GM12874 (cell line): ENCODE measurements around the gene CAMK2D.
A peak's percentile ranks its signal among the peaks of the same experiment; 100 is the strongest.

ENCODE experiments used
- TF ChIP-seq, protein P1 (sequence below): IDR thresholded peaks from 2 replicates; pipeline ENCODE4 v1.5.1; 2011; ENCODE audit warnings: low read depth, mild to moderate bottlenecking, control low read depth, low read length, moderate library complexity; ENCODE audit not compliant: insufficient read depth

Gene CAMK2D

GRCh38 chr4:113691676-113692075 lies 69.9 kb downstream of the CAMK2D start:
- TF ChIP-seq, protein P1, sequence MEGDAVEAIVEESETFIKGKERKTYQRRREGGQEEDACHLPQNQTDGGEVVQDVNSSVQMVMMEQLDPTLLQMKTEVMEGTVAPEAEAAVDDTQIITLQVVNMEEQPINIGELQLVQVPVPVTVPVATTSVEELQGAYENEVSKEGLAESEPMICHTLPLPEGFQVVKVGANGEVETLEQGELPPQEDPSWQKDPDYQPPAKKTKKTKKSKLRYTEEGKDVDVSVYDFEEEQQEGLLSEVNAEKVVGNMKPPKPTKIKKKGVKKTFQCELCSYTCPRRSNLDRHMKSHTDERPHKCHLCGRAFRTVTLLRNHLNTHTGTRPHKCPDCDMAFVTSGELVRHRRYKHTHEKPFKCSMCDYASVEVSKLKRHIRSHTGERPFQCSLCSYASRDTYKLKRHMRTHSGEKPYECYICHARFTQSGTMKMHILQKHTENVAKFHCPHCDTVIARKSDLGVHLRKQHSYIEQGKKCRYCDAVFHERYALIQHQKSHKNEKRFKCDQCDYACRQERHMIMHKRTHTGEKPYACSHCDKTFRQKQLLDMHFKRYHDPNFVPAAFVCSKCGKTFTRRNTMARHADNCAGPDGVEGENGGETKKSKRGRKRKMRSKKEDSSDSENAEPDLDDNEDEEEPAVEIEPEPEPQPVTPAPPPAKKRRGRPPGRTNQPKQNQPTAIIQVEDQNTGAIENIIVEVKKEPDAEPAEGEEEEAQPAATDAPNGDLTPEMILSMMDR = no peak

DNA sequence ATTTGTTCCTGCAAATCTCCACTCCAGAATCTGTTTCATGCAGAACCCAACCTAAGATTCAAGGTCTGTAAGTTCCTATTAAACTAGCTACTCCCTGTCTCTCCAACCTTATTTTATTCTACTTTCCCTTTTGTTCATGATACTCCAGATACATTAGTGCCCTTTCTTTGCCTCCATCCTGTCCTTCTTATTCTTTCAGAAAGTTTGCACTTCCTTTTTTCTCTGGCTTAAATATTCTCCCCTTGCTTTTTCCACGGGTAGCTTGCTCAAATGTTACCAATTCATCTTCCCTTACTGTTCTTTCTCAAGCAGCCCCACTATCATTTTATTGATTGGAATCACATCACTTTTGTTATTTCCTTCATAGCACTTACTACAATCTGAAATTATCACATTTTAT lies 72.1 kb downstream of the CAMK2D start:
- TF ChIP-seq, protein P1 = no peak

GRCh38 chr4:113687067-113687718 lies 74.3 kb downstream of the CAMK2D start:
- TF ChIP-seq, protein P1 = no peak

DNA sequence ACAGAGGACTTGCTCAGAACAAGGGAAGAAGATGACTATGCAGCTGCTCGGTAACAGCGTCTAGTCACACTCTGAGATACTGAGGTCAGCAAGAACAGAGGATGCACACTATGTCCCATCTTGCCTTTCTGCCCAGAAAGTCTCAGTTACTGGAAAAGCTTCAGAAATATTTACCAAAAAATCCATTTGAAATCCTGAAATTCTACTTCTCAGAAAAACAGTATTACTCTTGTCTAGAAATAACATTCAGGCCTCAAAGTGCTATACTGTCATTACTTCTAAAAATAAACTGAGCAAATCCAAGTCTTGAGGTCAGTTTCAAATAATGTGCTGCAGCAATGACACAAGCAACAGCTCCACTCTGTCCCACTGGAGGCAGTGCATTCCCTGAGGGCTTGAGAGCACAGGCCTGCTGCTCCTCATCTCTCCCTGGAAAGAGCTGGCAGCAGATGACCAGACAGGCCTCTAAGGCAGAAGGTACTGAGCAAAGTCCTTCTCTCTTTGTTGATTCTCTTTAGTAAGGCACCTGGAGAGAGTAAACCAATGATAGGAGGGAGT lies 76.9 kb downstream of the CAMK2D start:
- TF ChIP-seq, protein P1 = 0 out of 2 replicates have a peak, but pooled peaks have one; percentile 17

DNA sequence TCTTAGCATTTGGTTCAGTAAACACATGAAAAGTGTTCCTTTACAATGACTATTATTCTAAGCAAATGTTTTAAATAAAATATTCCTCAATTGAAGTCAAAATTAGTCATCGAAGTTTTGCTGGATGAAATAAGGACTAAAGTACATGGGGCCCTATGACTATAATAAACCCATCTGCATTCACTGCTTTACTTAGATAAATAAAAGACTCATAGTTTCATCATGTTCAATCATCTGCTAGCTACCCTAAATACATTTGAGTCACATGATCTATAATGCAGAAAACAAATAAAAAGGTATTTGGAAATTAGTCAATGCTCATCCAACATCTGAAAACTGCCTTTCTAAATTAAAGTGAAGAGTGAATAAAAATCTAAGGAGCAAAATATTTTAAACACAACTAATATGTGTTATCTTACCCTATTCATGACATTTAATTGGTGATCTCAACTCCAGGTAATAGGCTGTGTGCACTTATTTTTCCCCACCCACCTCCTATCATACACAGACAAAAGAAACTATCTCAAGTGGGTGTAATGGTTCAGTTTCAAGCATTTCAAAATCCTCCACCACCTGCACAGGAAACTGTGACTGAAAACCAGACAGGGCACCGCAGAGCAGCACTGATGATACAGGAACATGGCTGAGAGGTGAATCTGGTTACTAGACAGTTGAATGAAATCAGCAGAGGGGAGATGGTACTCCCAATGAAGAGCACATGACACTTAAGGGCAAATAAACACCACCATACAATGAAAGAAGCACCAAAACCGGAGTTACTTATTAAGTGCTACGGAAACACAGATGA lies 78.6 kb downstream of the CAMK2D start:
- TF ChIP-seq, protein P1 = no peak

DNA sequence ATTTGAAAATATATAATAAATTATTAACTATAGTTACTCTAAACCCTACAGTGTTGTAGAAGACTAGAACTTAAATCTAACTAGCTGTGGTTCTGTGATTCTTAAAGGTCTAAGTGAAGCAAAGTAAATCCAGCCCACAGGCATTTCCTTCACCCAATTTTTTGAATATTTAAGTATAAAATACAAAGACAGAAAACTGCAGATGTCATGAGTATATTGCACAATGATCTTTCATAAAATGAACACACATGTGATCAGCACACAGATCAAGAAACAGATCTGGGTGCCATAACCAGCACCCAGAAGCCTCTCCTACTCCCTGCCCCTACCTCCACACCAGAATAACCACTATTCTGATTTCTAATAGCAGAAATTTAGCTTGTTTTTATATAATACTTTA lies 82.9 kb downstream of the CAMK2D start:
- TF ChIP-seq, protein P1 = no peak

- TF ChIP-seq, protein P1 = no peak
These were observed 84.2 kb downstream of the CAMK2D start for GRCh38 chr4:113677325-113677724.
